Thymus (tissue), 11 donors: ENCODE data around the gene TRPM5. TPM values are rescaled to one million over a fixed set of nuclear protein-coding genes. Genes with fewer than 3 reads are reported as not detected.
A peak's percentile ranks its signal among the peaks of the same experiment; 100 is the strongest.

Experiments used
- DNase-seq, 9 donors: peaks; one replicate each; pipeline ENCODE4 v3.0.0-alpha.2; 2013; ENCODE audit warnings: low spot score in 9 of 9, low read depth in 6 of 9, missing footprints in 1 of 9
- H3K27ac ChIP-seq, 2 donors: one replicate each; pipeline ENCODE4 v1.5.1; 2013; ENCODE audit warnings: control low read depth in 1 of 2, low read depth in 1 of 2, low read length in 1 of 2, mild to moderate bottlenecking in 1 of 2, moderate library complexity in 1 of 2
- H3K27me3 ChIP-seq, 2 donors: one replicate each; pipeline ENCODE4 v1.5.1; 2013; ENCODE audit warnings: low read length in 1 of 2; ENCODE audit not compliant: control insufficient read depth in 2 of 2, insufficient read depth in 1 of 2
- H3K36me3 ChIP-seq, 2 donors: one replicate each; pipeline ENCODE4 v1.5.1; 2013; ENCODE audit warnings: low read length in 1 of 2, mild to moderate bottlenecking in 1 of 2, moderate library complexity in 1 of 2; ENCODE audit not compliant: control insufficient read depth in 2 of 2, insufficient read depth in 2 of 2
- H3K4me1 ChIP-seq, 2 donors: one replicate each; pipeline ENCODE4 v1.5.1; 2013; ENCODE audit warnings: low read length in 2 of 2; ENCODE audit not compliant: control insufficient read depth in 2 of 2, insufficient read depth in 2 of 2
- H3K4me3 ChIP-seq, 2 donors: one replicate each; pipeline ENCODE4 v1.5.1; 2013; ENCODE audit warnings: low read length in 2 of 2, control low read depth in 1 of 2, mild to moderate bottlenecking in 1 of 2
- H3K9me3 ChIP-seq, 2 donors: one replicate each; pipeline ENCODE4 v1.5.1; 2013; ENCODE audit warnings: low read length in 1 of 2, mild to moderate bottlenecking in 1 of 2; ENCODE audit not compliant: control insufficient read depth in 2 of 2, insufficient read depth in 1 of 2
- WGBS: extraction: QIAGEN DNeasy Blood & Tissue Kit; methylation state at CpG from one replicate; pipeline ENCODE4 v1.1.7; 2013; 5-methylcytosine and 5-hydroxymethylcytosine counted together
- polyA plus RNA-seq: library from polyadenylated mRNA; stranded (reverse); fragments of 200-250 nt; gene quantifications from one replicate; pipeline ENCODE4 v1.2.3, GENCODE V29; 2013
- total RNA-seq: library from RNA; stranded (reverse); fragments of 120-200 nt; gene quantifications from one replicate; pipeline ENCODE4 v1.2.4, GENCODE V29; 2013
- donor health status: healthy.

The TRPM5 gene
- total and polyA plus RNA-seq, 2 donors = 0.09 to 0.55 TPM

GRCh38 chr11:2425506-2425905 lies 18.8 kb downstream of the TRPM5 start:
- Histone ChIP-seq H3K27me3 (peaks cover 0 to 2% of the 10 kb centered on the region in 2 donors), H3K27ac (no peak overlapping the region), H3K4me1 (peaks cover 0 to 1% of the 10 kb centered on the region in 2 donors), H3K4me3 (no peak overlapping the region), H3K36me3 (no peaks in the 10 kb centered on the region), H3K9me3 (peaks cover 0 to under 1% of the 10 kb centered on the region in 2 donors)
- WGBS = 94% methylated on average over 8 of the region's 8 CpGs
- no peak for DNase-seq

- Histone ChIP-seq H3K27ac (no peak overlapping the region), H3K9me3 (no peaks in the 10 kb centered on the region), H3K36me3 (no peaks in the 10 kb centered on the region), H3K4me3 (no peak overlapping the region), H3K4me1 (peaks cover 0 to 3% of the 10 kb centered on the region in 2 donors), H3K27me3 (peaks cover 0 to 8% of the 10 kb centered on the region in 2 donors)
- DNase-seq = no peak
- WGBS = 94% methylated on average over 28 of the region's 28 CpGs
Observed at GRCh38 chr11:2424811-2425495, 19.4 kb downstream of the TRPM5 start.

- no peaks in the 10 kb centered on the region for H3K9me3 ChIP-seq
- H3K27ac ChIP-seq = no peak overlapping the region
- WGBS = 92% methylated on average over 26 of the region's 26 CpGs
- DNase-seq = no peak
- no peak overlapping the region for H3K4me3 ChIP-seq
- peaks cover 0 to 10% of the 10 kb centered on the region in 2 donors for H3K27me3 ChIP-seq
- no peaks in the 10 kb centered on the region for H3K36me3 ChIP-seq
- H3K4me1 ChIP-seq = peaks cover 2 to 8% of the 10 kb centered on the region in 2 donors
Observed at GRCh38 chr11:2423157-2424025, 20.9 kb downstream of the TRPM5 start.

GRCh38 chr11:2422461-2423156 lies 21.7 kb downstream of the TRPM5 start:
- peaks cover 2 to 8% of the 10 kb centered on the region in 2 donors for H3K4me1 ChIP-seq
- H3K36me3 ChIP-seq = no peaks in the 10 kb centered on the region
- H3K27ac ChIP-seq = no peak overlapping the region
- no peak overlapping the region for H3K4me3 ChIP-seq
- no peaks in the 10 kb centered on the region for H3K9me3 ChIP-seq
- peaks cover 0 to 10% of the 10 kb centered on the region in 2 donors for H3K27me3 ChIP-seq
- DNase-seq = no peak
- 97% methylated on average over 14 of the region's 14 CpGs for WGBS

- no peak overlapping the region for H3K4me3 ChIP-seq
- H3K27me3 ChIP-seq = peaks cover 0 to 10% of the 10 kb centered on the region in 2 donors
- H3K4me1 ChIP-seq = peaks cover 2 to 8% of the 10 kb centered on the region in 2 donors
- H3K36me3 ChIP-seq = no peaks in the 10 kb centered on the region
- H3K27ac ChIP-seq = no peak overlapping the region
- H3K9me3 ChIP-seq = no peaks in the 10 kb centered on the region
- DNase-seq = no peak
- 92% methylated on average over 17 of the region's 17 CpGs for WGBS
Observed at GRCh38 chr11:2421996-2422395, 22.3 kb downstream of the TRPM5 start.

GRCh38 chr11:2421226-2421994 lies 22.9 kb downstream of the TRPM5 start:
- DNase-seq = no peak
- Histone ChIP-seq H3K4me1 (peaks cover 2 to 8% of the 10 kb centered on the region in 2 donors), H3K27ac (no peak overlapping the region), H3K36me3 (no peaks in the 10 kb centered on the region), H3K4me3 (no peak overlapping the region), H3K27me3 (peaks cover 0 to 10% of the 10 kb centered on the region in 2 donors), H3K9me3 (no peaks in the 10 kb centered on the region)
- WGBS = 85% methylated on average over 19 of the region's 19 CpGs

- peaks cover 2 to 8% of the 10 kb centered on the region in 2 donors for H3K4me1 ChIP-seq
- peaks cover 0 to 10% of the 10 kb centered on the region in 2 donors for H3K27me3 ChIP-seq
- 39% methylated on average over 44 of the region's 44 CpGs for WGBS
- H3K9me3 ChIP-seq = no peaks in the 10 kb centered on the region
- H3K27ac ChIP-seq = no peak overlapping the region
- no peaks in the 10 kb centered on the region for H3K36me3 ChIP-seq
- peak in 8 of 9 donors; percentile 48 to 79 (median 58) for DNase-seq
- no peak overlapping the region for H3K4me3 ChIP-seq
Observed at GRCh38 chr11:2420502-2421225, 23.6 kb downstream of the TRPM5 start.
